GM23338 (cell line): ENCODE measurements around the gene RAD51B. TPM values are rescaled to one million over a fixed set of nuclear protein-coding genes. Genes with fewer than 3 reads are reported as not detected.

Experiments used
- ATAC-seq: fragments of 200-7000 bp; cut with Tn5 transposase; 3 replicates; pipeline ENCODE4 v1.9.1; 2020
- DNase-seq: peaks from one replicate; pipeline ENCODE4 v3.0.0-alpha.2; 2015; ENCODE audit warnings: low spot score
- H2AFZ ChIP-seq: fragments of 200-600 bp; sonication (generic); 2 replicates; pipeline ENCODE4 v1.8.0; 2016; ENCODE audit warnings: antibody characterized with exemption, mild to moderate bottlenecking, moderate library complexity
- H3F3A ChIP-seq: fragments of 200-600 bp; sonication (generic); replicated peaks from 2 replicates; pipeline ENCODE4 v1.8.0; 2017; ENCODE audit warnings: antibody characterized with exemption, mixed run types, low read depth
- H3K27ac ChIP-seq: fragments of 200-600 bp; sonication (generic); 2 replicates; pipeline ENCODE4 v1.6.1; 2016; ENCODE audit warnings: low read depth
- H3K27me3 ChIP-seq: fragments of 200-600 bp; sonication (generic); 2 replicates; pipeline ENCODE4 v1.8.0; 2016; ENCODE audit warnings: mild to moderate bottlenecking, mixed run types, moderate library complexity; ENCODE audit not compliant: insufficient read depth
- H3K36me3 ChIP-seq: fragments of 200-600 bp; sonication (generic); 2 replicates; pipeline ENCODE4 v1.8.0; 2016; ENCODE audit warnings: mild to moderate bottlenecking; ENCODE audit not compliant: insufficient read depth
- H3K4me1 ChIP-seq: fragments of 200-600 bp; sonication (generic); 2 replicates; pipeline ENCODE4 v1.8.0; 2016; ENCODE audit warnings: mild to moderate bottlenecking, moderate library complexity; ENCODE audit not compliant: insufficient read depth
- H3K4me2 ChIP-seq: fragments of 200-600 bp; sonication (generic); 2 replicates; pipeline ENCODE4 v1.7.1; 2017; ENCODE audit warnings: mixed run types
- H3K4me3 ChIP-seq: fragments of 200-600 bp; sonication (generic); 2 replicates; pipeline ENCODE4 v1.6.1; 2016; ENCODE audit warnings: mixed run types
- H3K79me2 ChIP-seq: fragments of 200-600 bp; sonication (generic); replicated peaks from 2 replicates; pipeline ENCODE4 v1.8.0; 2017; ENCODE audit warnings: mild to moderate bottlenecking; ENCODE audit not compliant: insufficient read depth
- H3K9me2 ChIP-seq: fragments of 200-600 bp; sonication (generic); 2 replicates; pipeline ENCODE4 v1.8.0; 2017; ENCODE audit not compliant: insufficient read depth
- H4K20me1 ChIP-seq: fragments of 200-600 bp; sonication (generic); replicated peaks from 2 replicates; pipeline ENCODE4 v1.8.0; 2017; ENCODE audit warnings: mild to moderate bottlenecking; ENCODE audit not compliant: insufficient read depth
- H3K27ac Mint-ChIP-seq: 2 replicates; pipeline ENCODE4 v1.8.0; 2020; ENCODE audit warnings: inconsistent platforms, mild to moderate bottlenecking, moderate library complexity, mixed read lengths
- H3K27me3 Mint-ChIP-seq: 3 replicates; pipeline ENCODE4 v1.8.0; 2022; ENCODE audit warnings: low read depth, mild to moderate bottlenecking, moderate library complexity, mixed read lengths, inconsistent platforms; ENCODE audit not compliant: insufficient read depth, poor library complexity
- H3K36me3 Mint-ChIP-seq: 3 replicates; pipeline ENCODE4 v1.8.0; 2021; ENCODE audit warnings: low read depth, mild to moderate bottlenecking, inconsistent platforms, moderate library complexity, mixed read lengths
- H3K4me1 Mint-ChIP-seq: 3 replicates; pipeline ENCODE4 v1.8.0; 2020; ENCODE audit warnings: mild to moderate bottlenecking, inconsistent platforms, mixed read lengths
- H3K4me3 Mint-ChIP-seq: 3 replicates; pipeline ENCODE4 v1.8.0; 2021; ENCODE audit warnings: moderate library complexity, mild to moderate bottlenecking, inconsistent platforms, mixed read lengths
- H3K9me3 Mint-ChIP-seq: 3 replicates; pipeline ENCODE4 v1.8.0; 2020; ENCODE audit warnings: moderate library complexity, mild to moderate bottlenecking, inconsistent platforms, mixed read lengths
- CREB1 ChIP-seq: fragments of 250-450 bp; sonication (Bioruptor Pico); IDR thresholded peaks from 2 replicates; pipeline ENCODE4 v1.5.0; 2020; ENCODE audit warnings: low read depth, mild to moderate bottlenecking, moderate library complexity
- EZH2 ChIP-seq: fragments of 200-600 bp; sonication (generic); IDR thresholded peaks from one replicate; pipeline ENCODE4 v1.8.0; 2017; ENCODE audit warnings: antibody characterized with exemption, mild to moderate bottlenecking, low read depth; ENCODE audit not compliant: unreplicated experiment
- EZH2phosphoT487 ChIP-seq: fragments of 200-600 bp; sonication (generic); IDR thresholded peaks from one replicate; pipeline ENCODE4 v1.8.1; 2018; ENCODE audit warnings: antibody characterized with exemption; ENCODE audit not compliant: unreplicated experiment
- JUNB ChIP-seq: IDR thresholded peaks from one replicate; pipeline ENCODE4 v1.6.1; 2016; ENCODE audit warnings: antibody characterized with exemption; ENCODE audit not compliant: unreplicated experiment
- NANOG ChIP-seq: IDR thresholded peaks from 2 replicates; pipeline ENCODE4 v1.6.1; 2016; ENCODE audit warnings: antibody characterized with exemption, borderline replicate concordance
- POLR2AphosphoS5 ChIP-seq: IDR thresholded peaks from 2 replicates; pipeline ENCODE4 v1.6.1; 2016; ENCODE audit warnings: antibody characterized with exemption, low read depth
- STAT1 ChIP-seq: IDR thresholded peaks from one replicate; pipeline ENCODE4 v1.6.1; 2016; ENCODE audit warnings: antibody characterized with exemption; ENCODE audit not compliant: unreplicated experiment
- ZNF114 ChIP-seq: fragments of 250-450 bp; sonication (Bioruptor Pico); IDR thresholded peaks from 2 replicates; pipeline ENCODE4 v1.5.0; 2020; ENCODE audit warnings: mild to moderate bottlenecking, moderate library complexity
- ZNF331 ChIP-seq: fragments of 250-450 bp; sonication (Bioruptor Pico); IDR thresholded peaks from 2 replicates; pipeline ENCODE4 v1.5.0; 2020; ENCODE audit warnings: low read depth, mild to moderate bottlenecking, moderate library complexity
- polyA plus RNA-seq: library from polyadenylated mRNA; unstranded; fragments of >200 nt; fragmentation: Nextera tagmentation; extraction: Ambion mirVana; gene quantifications from 2 replicates; pipeline ENCODE4 v1.2.1, GENCODE V29; 2016
- total RNA-seq: library from RNA; depleted of rRNA; stranded (reverse); fragments of >200 nt; shearing (Covaris generic); gene quantifications from 2 replicates; pipeline ENCODE4 v1.2.3, GENCODE V29; 2014
- TF ChIP-seq, protein P1 (sequence below): fragments of 250-450 bp; sonication (Bioruptor Pico); IDR thresholded peaks from 2 replicates; pipeline ENCODE4 v1.5.0; 2020; ENCODE audit warnings: mild to moderate bottlenecking, moderate library complexity
- TF ChIP-seq, protein P2 (sequence below): IDR thresholded peaks from 2 replicates; pipeline ENCODE4 v1.6.1; 2016; ENCODE audit warnings: antibody characterized with exemption
- TF ChIP-seq, protein P3 (sequence below): IDR thresholded peaks from one replicate; pipeline ENCODE4 v1.6.1; 2018; ENCODE audit warnings: antibody characterized with exemption; ENCODE audit not compliant: unreplicated experiment
- TF ChIP-seq, protein P4 (sequence below), 2 experiments: fragments of 200-600 bp in 1 of 2; sonication (generic) in 1 of 2; conservative IDR thresholded peaks; 2 replicates each; pipeline versions ENCODE4 v1.5.1 to v1.6.1; 2016 to 2017; ENCODE audit warnings: antibody characterized with exemption in 2 of 2, low read depth in 2 of 2, mild to moderate bottlenecking in 2 of 2, moderate library complexity in 1 of 2

RAD51B gene
- total and polyA plus RNA-seq, 2 experiments from 2014 or later = 15.7 to 29.1 TPM

DNA sequence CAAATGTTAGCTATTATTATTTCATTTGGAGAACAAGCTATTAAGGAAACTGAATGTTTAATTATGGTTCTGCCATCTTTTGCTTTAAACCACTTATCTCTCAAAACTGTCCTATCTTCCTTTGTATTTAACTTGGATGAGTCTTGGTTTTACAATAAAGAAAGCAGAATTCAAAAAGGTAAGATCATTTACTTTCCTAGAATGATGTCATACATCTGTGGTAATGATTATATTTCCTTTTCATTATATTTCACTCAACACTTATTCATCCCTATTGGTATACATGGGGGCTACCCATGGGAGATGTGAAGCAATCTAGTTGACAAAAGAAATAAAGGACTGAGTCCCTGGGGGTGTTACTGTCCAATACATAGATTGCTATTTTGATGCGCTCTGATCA, 516.6 kb downstream of the RAD51B start:
- H4K20me1 ChIP-seq = no peaks in the 10 kb centered on the region
- no peaks in the 10 kb centered on the region for H3K27me3 ChIP-seq
- H3K4me1 ChIP-seq = peaks cover 36% of the 10 kb centered on the region
- no peaks in the 10 kb centered on the region for H3K79me2 ChIP-seq
- H3K27ac Mint-ChIP-seq = no peak overlapping the region
- DNase-seq (no peak), ATAC-seq (no peak)
- H3K4me2 ChIP-seq = no peak overlapping the region
- H2AFZ ChIP-seq = no peak overlapping the region
- peaks cover 6% of the 10 kb centered on the region for H3K27me3 Mint-ChIP-seq
- peaks cover 3% of the 10 kb centered on the region; the same call in 1 of the 2 replicates for H3K9me2 ChIP-seq
- H3K9me3 Mint-ChIP-seq = no peaks in the 10 kb centered on the region
- TF ChIP-seq ZNF114 (CRISPR knock-in tag) = no peak
- no peak for TF ChIP-seq POLR2AphosphoS5
- no peak for TF ChIP-seq EZH2
- TF ChIP-seq CREB1 (CRISPR knock-in tag) = no peak
- TF ChIP-seq, protein P1, sequence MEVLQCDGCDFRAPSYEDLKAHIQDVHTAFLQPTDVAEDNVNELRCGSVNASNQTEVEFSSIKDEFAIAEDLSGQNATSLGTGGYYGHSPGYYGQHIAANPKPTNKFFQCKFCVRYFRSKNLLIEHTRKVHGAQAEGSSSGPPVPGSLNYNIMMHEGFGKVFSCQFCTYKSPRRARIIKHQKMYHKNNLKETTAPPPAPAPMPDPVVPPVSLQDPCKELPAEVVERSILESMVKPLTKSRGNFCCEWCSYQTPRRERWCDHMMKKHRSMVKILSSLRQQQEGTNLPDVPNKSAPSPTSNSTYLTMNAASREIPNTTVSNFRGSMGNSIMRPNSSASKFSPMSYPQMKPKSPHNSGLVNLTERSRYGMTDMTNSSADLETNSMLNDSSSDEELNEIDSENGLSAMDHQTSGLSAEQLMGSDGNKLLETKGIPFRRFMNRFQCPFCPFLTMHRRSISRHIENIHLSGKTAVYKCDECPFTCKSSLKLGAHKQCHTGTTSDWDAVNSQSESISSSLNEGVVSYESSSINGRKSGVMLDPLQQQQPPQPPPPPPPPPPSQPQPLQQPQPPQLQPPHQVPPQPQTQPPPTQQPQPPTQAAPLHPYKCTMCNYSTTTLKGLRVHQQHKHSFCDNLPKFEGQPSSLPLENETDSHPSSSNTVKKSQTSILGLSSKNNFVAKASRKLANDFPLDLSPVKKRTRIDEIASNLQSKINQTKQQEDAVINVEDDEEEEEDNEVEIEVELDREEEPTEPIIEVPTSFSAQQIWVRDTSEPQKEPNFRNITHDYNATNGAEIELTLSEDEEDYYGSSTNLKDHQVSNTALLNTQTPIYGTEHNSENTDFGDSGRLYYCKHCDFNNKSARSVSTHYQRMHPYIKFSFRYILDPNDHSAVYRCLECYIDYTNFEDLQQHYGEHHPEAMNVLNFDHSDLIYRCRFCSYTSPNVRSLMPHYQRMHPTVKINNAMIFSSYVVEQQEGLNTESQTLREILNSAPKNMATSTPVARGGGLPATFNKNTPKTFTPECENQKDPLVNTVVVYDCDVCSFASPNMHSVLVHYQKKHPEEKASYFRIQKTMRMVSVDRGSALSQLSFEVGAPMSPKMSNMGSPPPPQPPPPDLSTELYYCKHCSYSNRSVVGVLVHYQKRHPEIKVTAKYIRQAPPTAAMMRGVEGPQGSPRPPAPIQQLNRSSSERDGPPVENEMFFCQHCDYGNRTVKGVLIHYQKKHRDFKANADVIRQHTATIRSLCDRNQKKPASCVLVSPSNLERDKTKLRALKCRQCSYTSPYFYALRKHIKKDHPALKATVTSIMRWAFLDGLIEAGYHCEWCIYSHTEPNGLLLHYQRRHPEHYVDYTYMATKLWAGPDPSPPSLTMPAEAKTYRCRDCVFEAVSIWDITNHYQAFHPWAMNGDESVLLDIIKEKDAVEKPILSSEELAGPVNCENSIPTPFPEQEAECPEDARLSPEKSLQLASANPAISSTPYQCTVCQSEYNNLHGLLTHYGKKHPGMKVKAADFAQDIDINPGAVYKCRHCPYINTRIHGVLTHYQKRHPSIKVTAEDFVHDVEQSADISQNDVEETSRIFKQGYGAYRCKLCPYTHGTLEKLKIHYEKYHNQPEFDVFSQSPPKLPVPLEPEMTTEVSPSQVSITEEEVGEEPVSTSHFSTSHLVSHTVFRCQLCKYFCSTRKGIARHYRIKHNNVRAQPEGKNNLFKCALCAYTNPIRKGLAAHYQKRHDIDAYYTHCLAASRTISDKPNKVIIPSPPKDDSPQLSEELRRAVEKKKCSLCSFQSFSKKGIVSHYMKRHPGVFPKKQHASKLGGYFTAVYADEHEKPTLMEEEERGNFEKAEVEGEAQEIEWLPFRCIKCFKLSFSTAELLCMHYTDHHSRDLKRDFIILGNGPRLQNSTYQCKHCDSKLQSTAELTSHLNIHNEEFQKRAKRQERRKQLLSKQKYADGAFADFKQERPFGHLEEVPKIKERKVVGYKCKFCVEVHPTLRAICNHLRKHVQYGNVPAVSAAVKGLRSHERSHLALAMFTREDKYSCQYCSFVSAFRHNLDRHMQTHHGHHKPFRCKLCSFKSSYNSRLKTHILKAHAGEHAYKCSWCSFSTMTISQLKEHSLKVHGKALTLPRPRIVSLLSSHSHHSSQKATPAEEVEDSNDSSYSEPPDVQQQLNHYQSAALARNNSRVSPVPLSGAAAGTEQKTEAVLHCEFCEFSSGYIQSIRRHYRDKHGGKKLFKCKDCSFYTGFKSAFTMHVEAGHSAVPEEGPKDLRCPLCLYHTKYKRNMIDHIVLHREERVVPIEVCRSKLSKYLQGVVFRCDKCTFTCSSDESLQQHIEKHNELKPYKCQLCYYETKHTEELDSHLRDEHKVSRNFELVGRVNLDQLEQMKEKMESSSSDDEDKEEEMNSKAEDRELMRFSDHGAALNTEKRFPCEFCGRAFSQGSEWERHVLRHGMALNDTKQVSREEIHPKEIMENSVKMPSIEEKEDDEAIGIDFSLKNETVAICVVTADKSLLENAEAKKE (CRISPR knock-in tag) = no peak
- TF ChIP-seq, protein P2, sequence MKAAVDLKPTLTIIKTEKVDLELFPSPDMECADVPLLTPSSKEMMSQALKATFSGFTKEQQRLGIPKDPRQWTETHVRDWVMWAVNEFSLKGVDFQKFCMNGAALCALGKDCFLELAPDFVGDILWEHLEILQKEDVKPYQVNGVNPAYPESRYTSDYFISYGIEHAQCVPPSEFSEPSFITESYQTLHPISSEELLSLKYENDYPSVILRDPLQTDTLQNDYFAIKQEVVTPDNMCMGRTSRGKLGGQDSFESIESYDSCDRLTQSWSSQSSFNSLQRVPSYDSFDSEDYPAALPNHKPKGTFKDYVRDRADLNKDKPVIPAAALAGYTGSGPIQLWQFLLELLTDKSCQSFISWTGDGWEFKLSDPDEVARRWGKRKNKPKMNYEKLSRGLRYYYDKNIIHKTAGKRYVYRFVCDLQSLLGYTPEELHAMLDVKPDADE = no peak
- TF ChIP-seq, protein P3, sequence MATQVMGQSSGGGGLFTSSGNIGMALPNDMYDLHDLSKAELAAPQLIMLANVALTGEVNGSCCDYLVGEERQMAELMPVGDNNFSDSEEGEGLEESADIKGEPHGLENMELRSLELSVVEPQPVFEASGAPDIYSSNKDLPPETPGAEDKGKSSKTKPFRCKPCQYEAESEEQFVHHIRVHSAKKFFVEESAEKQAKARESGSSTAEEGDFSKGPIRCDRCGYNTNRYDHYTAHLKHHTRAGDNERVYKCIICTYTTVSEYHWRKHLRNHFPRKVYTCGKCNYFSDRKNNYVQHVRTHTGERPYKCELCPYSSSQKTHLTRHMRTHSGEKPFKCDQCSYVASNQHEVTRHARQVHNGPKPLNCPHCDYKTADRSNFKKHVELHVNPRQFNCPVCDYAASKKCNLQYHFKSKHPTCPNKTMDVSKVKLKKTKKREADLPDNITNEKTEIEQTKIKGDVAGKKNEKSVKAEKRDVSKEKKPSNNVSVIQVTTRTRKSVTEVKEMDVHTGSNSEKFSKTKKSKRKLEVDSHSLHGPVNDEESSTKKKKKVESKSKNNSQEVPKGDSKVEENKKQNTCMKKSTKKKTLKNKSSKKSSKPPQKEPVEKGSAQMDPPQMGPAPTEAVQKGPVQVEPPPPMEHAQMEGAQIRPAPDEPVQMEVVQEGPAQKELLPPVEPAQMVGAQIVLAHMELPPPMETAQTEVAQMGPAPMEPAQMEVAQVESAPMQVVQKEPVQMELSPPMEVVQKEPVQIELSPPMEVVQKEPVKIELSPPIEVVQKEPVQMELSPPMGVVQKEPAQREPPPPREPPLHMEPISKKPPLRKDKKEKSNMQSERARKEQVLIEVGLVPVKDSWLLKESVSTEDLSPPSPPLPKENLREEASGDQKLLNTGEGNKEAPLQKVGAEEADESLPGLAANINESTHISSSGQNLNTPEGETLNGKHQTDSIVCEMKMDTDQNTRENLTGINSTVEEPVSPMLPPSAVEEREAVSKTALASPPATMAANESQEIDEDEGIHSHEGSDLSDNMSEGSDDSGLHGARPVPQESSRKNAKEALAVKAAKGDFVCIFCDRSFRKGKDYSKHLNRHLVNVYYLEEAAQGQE = no peak
- TF ChIP-seq ZNF331 (CRISPR knock-in tag) = no peak
- TF ChIP-seq JUNB = no peak
- TF ChIP-seq EZH2phosphoT487 = no peak
- no peak for TF ChIP-seq STAT1
- TF ChIP-seq, protein P4, sequence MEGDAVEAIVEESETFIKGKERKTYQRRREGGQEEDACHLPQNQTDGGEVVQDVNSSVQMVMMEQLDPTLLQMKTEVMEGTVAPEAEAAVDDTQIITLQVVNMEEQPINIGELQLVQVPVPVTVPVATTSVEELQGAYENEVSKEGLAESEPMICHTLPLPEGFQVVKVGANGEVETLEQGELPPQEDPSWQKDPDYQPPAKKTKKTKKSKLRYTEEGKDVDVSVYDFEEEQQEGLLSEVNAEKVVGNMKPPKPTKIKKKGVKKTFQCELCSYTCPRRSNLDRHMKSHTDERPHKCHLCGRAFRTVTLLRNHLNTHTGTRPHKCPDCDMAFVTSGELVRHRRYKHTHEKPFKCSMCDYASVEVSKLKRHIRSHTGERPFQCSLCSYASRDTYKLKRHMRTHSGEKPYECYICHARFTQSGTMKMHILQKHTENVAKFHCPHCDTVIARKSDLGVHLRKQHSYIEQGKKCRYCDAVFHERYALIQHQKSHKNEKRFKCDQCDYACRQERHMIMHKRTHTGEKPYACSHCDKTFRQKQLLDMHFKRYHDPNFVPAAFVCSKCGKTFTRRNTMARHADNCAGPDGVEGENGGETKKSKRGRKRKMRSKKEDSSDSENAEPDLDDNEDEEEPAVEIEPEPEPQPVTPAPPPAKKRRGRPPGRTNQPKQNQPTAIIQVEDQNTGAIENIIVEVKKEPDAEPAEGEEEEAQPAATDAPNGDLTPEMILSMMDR (conservative IDR thresholded peaks at IDR 0.05; ENCODE audit: low read depth in 2 of 2) = no peak
- no peak for TF ChIP-seq NANOG
- H3K4me3 ChIP-seq = no peak overlapping the region
- peaks cover 6% of the 10 kb centered on the region; the same call in 1 of the 2 replicates for H3F3A ChIP-seq
- H3K4me1 Mint-ChIP-seq = peaks cover 48% of the 10 kb centered on the region
- peaks cover 6% of the 10 kb centered on the region; the same call in 1 of the 3 replicates for H3K36me3 Mint-ChIP-seq
- no peak overlapping the region for H3K4me3 Mint-ChIP-seq
- H3K36me3 ChIP-seq = no peaks in the 10 kb centered on the region
- no peak overlapping the region for H3K27ac ChIP-seq
